ENCODE measurements around the gene GAS5. TPM values are rescaled to one million over a fixed set of nuclear protein-coding genes. Genes with fewer than 3 reads are reported as not detected.
"Not testable (repeated sequence)": the region's sequence is repeated elsewhere in the genome, so short reads cannot be mapped to it uniquely, and the experiment has no call there.

Gene GAS5
- total and polyA plus RNA-seq, 3 experiments from 2014 or later: 245 to 1,102 (median 1,056) TPM

DNA sequence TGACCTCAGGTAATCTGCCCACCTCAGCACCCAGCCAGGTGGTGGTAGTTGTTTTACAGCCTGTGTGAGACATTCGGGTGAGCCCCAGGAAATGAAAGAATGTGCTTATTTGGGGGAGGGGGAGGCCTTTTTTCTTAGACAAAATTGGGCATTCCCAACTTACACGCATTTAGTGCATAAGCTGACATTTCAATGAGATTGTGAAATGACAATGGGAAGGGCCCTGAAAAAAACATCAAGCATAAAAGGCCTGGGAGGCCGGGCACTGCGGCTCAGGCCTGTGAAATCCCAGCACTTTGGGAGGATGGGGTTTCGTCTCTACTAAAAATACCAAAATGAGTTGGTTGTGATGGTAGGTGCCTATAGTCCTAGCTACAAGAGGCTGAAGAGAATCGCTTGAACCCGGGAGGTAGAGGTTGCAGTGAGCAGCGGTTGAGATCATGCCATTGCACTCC, 5.0 kb downstream of the GAS5 start:
- no peaks in the 10 kb centered on the region for H3K9me3 ChIP-seq (ENCODE audit: low read length)
- Mint-ChIP-seq H3K9me3 (no peaks in the 10 kb centered on the region), H3K4me1 (peaks cover 41 to 56% (median 55%) of the 10 kb centered on the region in 3 donors), H3K27me3 (no peaks in the 10 kb centered on the region), H3K27ac (peak overlapping the region in 7 of 8 donors; percentile 29 to 95 (median 66)), H3K36me3 (peaks cover 4 to 77% (median 23%) of the 10 kb centered on the region in 3 donors), H3K4me3 (peak overlapping the region in 1 of 7 donors; percentile 48)
- no peak for DNase-seq
- peaks cover 40% of the 10 kb centered on the region for H3K36me3 ChIP-seq (ENCODE audit: insufficient read depth, low read length)
- H3K4me3 ChIP-seq (ENCODE audit: low read length): no peak overlapping the region
- no peaks in the 10 kb centered on the region for H3K27me3 ChIP-seq (ENCODE audit: insufficient read depth, low read length, poor library complexity, severe bottlenecking)
- ChIA-PET POLR2A (no interaction called here), CTCF (no interaction called here)
- peaks cover 28% of the 10 kb centered on the region for H3K4me1 ChIP-seq (ENCODE audit: insufficient read depth, low read length)
- H3K27ac ChIP-seq (ENCODE audit: low read depth, low read length): no peak overlapping the region

DNA sequence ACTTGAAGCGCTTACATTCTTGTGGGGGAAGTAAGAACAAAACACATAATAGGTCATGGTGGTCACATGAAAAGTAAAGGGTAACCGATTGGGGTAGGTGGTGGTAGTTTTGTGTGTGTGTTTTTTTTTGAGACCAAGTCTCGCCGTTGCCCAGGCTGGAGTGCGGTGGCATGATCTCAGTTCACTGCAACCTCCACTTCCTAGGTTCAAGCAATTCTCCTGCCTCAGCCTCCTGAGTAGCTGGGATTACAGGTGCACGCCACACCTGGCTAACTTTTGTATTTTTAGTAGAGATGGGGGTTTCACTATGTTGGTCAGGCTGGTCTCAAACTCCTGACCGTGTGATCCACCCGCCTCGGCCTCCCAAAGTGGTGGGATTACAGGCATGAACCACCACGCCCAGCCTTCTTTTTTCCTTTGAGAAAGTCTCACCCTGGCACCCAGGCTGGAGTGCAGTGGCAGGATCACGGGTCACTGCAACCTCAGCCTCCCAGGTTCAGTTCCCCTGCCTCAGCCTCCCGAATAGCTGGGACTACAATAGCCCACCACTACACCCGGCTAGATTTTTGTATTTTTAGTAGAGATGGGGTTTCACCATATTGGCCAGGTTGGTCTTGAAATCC, 5.5 kb downstream of the GAS5 start:
- H3K27me3 Mint-ChIP-seq; H3K4me3 ChIP-seq (ENCODE audit: low read length); CTCF ChIA-PET; H3K27me3 ChIP-seq (ENCODE audit: insufficient read depth, low read length, poor library complexity, severe bottlenecking); POLR2A ChIA-PET; H3K27ac ChIP-seq (ENCODE audit: low read depth, low read length); H3K9me3 Mint-ChIP-seq; DNase-seq; H3K9me3 ChIP-seq (ENCODE audit: low read length): not testable (repeated sequence)
- Histone ChIP-seq H3K36me3 (ENCODE audit: insufficient read depth, low read length) (peaks cover 40% of the 10 kb centered on the region), H3K4me1 (ENCODE audit: insufficient read depth, low read length) (peaks cover 28% of the 10 kb centered on the region)
- Mint-ChIP-seq H3K36me3 (peaks cover 4 to 76% (median 23%) of the 10 kb centered on the region in 3 donors), H3K4me3 (peak overlapping the region in 2 of 7 donors; percentile 43 to 48), H3K27ac (peak overlapping the region in 6 of 8 donors; percentile 37 to 95 (median 65)), H3K4me1 (peaks cover 41 to 54% (median 50%) of the 10 kb centered on the region in 3 donors)

DNA sequence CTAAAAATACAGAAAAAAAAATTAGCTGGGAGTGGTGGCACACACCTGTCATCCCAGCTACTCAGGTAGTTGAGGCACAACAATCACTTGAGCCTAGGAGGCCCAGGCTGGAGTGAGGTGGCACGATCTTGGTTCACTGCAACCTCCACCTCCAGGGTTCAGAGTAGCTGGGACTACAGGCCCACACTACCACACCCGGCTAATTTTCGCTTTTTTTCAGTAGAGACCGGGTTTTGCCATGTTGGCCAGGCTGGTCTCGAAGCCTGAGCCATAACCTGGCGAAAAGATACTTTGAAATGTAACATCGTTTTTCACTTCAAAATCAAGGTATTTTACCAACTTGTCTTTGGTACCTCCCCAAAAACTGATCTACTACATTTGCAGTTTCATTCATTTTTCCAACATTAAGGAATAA, 6.1 kb downstream of the GAS5 start:
- peaks cover 39 to 49% (median 45%) of the 10 kb centered on the region in 3 donors for H3K4me1 Mint-ChIP-seq

DNA sequence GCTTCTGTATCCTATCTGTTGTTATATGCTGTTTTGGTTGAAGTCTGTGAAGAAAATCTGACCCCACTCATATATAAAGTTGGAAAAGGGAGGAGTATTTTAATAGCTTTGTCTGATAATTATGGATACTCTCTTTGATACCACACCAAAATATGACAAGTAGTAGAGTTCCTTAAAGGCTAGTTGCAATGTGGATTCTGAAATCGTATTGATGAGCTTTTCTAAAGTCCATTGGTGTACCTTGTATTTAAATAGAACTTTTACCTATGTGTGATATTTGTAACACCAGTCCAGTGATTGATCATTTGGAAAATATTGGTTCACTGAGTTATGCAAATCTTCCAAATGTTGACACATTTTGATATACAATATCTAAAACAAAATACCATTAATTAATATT, 7.7 kb downstream of the GAS5 start:
- CTCF ChIA-PET: interaction anchor here (0.9 kb wide), 1 partner anchor 10 kb away, joined by 4 read pairs; no protein-coding TSS in a partner anchor
- Histone ChIP-seq H3K9me3 (ENCODE audit: low read length) (no peaks in the 10 kb centered on the region), H3K27me3 (ENCODE audit: insufficient read depth, low read length, poor library complexity, severe bottlenecking) (no peaks in the 10 kb centered on the region), H3K4me3 (ENCODE audit: low read length) (no peak overlapping the region), H3K27ac (ENCODE audit: low read depth, low read length) (no peak overlapping the region), H3K4me1 (ENCODE audit: insufficient read depth, low read length) (peaks cover 7% of the 10 kb centered on the region), H3K36me3 (ENCODE audit: insufficient read depth, low read length) (peaks cover 28% of the 10 kb centered on the region)
- no peak overlapping the region for H3K4me3 Mint-ChIP-seq
- H3K9me3 Mint-ChIP-seq: no peaks in the 10 kb centered on the region
- H3K27me3 Mint-ChIP-seq: no peaks in the 10 kb centered on the region
- H3K4me1 Mint-ChIP-seq: peaks cover 22 to 32% (median 28%) of the 10 kb centered on the region in 3 donors
- no peak for DNase-seq
- H3K27ac Mint-ChIP-seq: peak overlapping the region in 5 of 8 donors; percentile 4 to 38 (median 32)
- POLR2A ChIA-PET: interaction anchor here (1.4 kb wide), 1 partner anchor 8 kb away, joined by 3 read pairs; the partner anchor contains the start of gene ZBTB37
- peaks cover 0 to 76% (median 17%) of the 10 kb centered on the region in 3 donors for H3K36me3 Mint-ChIP-seq

More for the DNA sequence above, 6.1 kb downstream of the GAS5 start:
- ChIA-PET CTCF (no interaction called here), POLR2A (interaction anchor here (0.7 kb wide), 1 partner anchor 672 kb away, joined by 3 read pairs; no protein-coding TSS in a partner anchor)
- H3K4me1 ChIP-seq (ENCODE audit: insufficient read depth, low read length): peaks cover 24% of the 10 kb centered on the region
- no peak overlapping the region for H3K27ac ChIP-seq (ENCODE audit: low read depth, low read length)
- Mint-ChIP-seq H3K27me3 (no peaks in the 10 kb centered on the region), H3K27ac (peak overlapping the region in 4 of 8 donors; percentile 21 to 95 (median 71)), H3K9me3 (no peaks in the 10 kb centered on the region), H3K36me3 (peaks cover 4 to 77% (median 23%) of the 10 kb centered on the region in 3 donors), H3K4me3 (peak overlapping the region in 1 of 7 donors; percentile 43)
- H3K4me3 ChIP-seq (ENCODE audit: low read length): no peak overlapping the region
- peaks cover 44% of the 10 kb centered on the region for H3K36me3 ChIP-seq (ENCODE audit: insufficient read depth, low read length)
- DNase-seq: no peak
- no peaks in the 10 kb centered on the region for H3K27me3 ChIP-seq (ENCODE audit: insufficient read depth, low read length, poor library complexity, severe bottlenecking)
- H3K9me3 ChIP-seq (ENCODE audit: low read length): no peaks in the 10 kb centered on the region

DNA sequence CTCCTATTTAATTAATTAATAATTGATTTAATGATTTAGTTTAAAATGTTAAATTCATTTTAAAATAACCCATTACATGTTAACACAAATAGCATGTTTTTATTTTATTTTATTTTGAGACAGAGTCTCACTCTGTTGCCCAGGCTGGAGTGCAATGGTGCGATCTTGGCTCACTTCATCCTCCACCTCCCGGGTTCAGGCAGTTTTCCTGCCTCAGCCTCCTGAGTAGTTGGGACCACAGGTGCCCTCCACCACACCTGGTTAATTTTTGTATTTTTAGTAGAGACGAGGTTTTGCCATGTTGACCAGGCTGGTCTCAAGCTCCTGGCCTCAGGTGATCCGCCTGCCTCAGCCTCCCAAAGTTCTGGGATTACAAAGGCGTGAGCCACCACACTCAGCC, 8.2 kb downstream of the GAS5 start:
- H3K27me3 Mint-ChIP-seq; CTCF ChIA-PET; H3K4me3 Mint-ChIP-seq; H3K4me1 ChIP-seq (ENCODE audit: insufficient read depth, low read length); H3K27me3 ChIP-seq (ENCODE audit: insufficient read depth, low read length, poor library complexity, severe bottlenecking); DNase-seq; H3K27ac Mint-ChIP-seq; H3K4me3 ChIP-seq (ENCODE audit: low read length); H3K27ac ChIP-seq (ENCODE audit: low read depth, low read length); H3K9me3 ChIP-seq (ENCODE audit: low read length); H3K9me3 Mint-ChIP-seq: not testable (repeated sequence)
- POLR2A ChIA-PET: interaction anchor here (1.4 kb wide), 1 partner anchor 9 kb away, joined by 3 read pairs; the partner anchor contains the start of gene ZBTB37
- peaks cover 18 to 27% (median 23%) of the 10 kb centered on the region in 3 donors for H3K4me1 Mint-ChIP-seq
- H3K36me3 ChIP-seq (ENCODE audit: insufficient read depth, low read length): peaks cover 22% of the 10 kb centered on the region
- peaks cover 0 to 74% (median 17%) of the 10 kb centered on the region in 3 donors for H3K36me3 Mint-ChIP-seq

DNA sequence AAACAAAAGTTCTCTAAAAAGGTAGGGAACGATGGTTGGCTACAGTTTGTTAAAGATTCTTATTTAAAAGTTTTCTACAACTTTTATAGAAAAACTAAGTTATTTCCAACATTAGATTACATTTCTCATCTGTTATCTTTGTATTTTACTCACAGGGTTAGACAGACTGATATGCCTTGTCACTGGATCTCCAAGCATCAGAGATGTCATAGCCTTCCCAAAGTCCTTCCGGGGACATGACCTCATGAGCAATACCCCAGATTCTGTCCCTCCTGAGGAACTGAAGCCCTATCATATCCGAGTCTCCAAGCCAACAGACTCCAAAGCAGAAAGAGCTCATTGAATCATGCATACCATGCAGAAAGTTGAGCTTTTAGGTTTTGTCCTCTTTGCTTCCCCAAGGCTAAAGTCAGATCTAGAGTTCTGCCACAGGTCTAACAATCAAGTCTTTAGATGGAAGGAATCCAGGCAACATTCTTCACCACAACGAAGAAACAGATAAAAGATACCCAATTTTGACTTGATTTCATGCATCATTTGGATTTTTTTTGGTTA, 10.3 kb downstream of the GAS5 start:
- Mint-ChIP-seq H3K27ac (peak overlapping the region in 4 of 8 donors; percentile 43 to 80 (median 52)), H3K4me1 (peaks cover 5 to 6% (median 6%) of the 10 kb centered on the region in 3 donors), H3K36me3 (peaks cover 0 to 72% (median 10%) of the 10 kb centered on the region in 3 donors), H3K9me3 (no peaks in the 10 kb centered on the region), H3K4me3 (no peak overlapping the region), H3K27me3 (no peaks in the 10 kb centered on the region)
- ChIA-PET POLR2A (no interaction called here), CTCF (interaction anchor here (1.2 kb wide), 1 partner anchor 11 kb away, joined by 4 read pairs; the partner anchor contains the start of genes GAS5 and ZBTB37)
- H3K27ac ChIP-seq (ENCODE audit: low read depth, low read length): no peak overlapping the region
- H3K27me3 ChIP-seq (ENCODE audit: insufficient read depth, low read length, poor library complexity, severe bottlenecking): no peaks in the 10 kb centered on the region
- DNase-seq: no peak
- H3K9me3 ChIP-seq (ENCODE audit: low read length): no peaks in the 10 kb centered on the region
- no peak overlapping the region for H3K4me3 ChIP-seq (ENCODE audit: low read length)
- H3K36me3 ChIP-seq (ENCODE audit: insufficient read depth, low read length): peaks cover 13% of the 10 kb centered on the region
- no peaks in the 10 kb centered on the region for H3K4me1 ChIP-seq (ENCODE audit: insufficient read depth, low read length)

DNA sequence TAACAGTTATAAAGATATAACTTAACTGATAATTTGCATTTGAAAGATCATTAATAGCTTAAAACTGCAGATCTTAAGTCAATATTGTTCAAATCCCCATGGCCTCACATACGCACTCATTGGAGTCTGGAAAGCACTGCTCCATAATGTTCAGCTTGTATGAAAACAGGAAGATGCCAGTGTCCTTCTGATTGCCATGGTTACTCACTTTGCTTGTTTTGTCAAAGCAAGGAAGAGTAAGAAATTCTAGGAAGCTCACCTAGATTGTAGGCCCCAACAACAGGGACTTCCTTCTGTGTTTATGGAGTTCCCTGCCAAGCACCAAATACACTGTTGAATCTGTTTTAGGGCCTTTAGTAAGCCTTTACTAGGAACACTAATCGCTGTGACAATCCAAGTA, 10.9 kb downstream of the GAS5 start:
- Histone ChIP-seq H3K36me3 (ENCODE audit: insufficient read depth, low read length) (peaks cover 13% of the 10 kb centered on the region), H3K27ac (ENCODE audit: low read depth, low read length) (no peak overlapping the region), H3K9me3 (ENCODE audit: low read length) (no peaks in the 10 kb centered on the region), H3K27me3 (ENCODE audit: insufficient read depth, low read length, poor library complexity, severe bottlenecking) (no peaks in the 10 kb centered on the region), H3K4me3 (ENCODE audit: low read length) (no peak overlapping the region), H3K4me1 (ENCODE audit: insufficient read depth, low read length) (no peaks in the 10 kb centered on the region)
- Mint-ChIP-seq H3K4me1 (peaks cover 1 to 5% (median 2%) of the 10 kb centered on the region in 3 donors), H3K27me3 (no peaks in the 10 kb centered on the region), H3K36me3 (peaks cover 0 to 73% (median 10%) of the 10 kb centered on the region in 3 donors), H3K9me3 (no peaks in the 10 kb centered on the region), H3K27ac (no peak overlapping the region), H3K4me3 (no peak overlapping the region)
- ChIA-PET POLR2A (no interaction called here), CTCF (interaction anchor here (1.2 kb wide), 1 partner anchor 11 kb away, joined by 4 read pairs; the partner anchor contains the start of genes GAS5 and ZBTB37)
- no peak for DNase-seq

DNA sequence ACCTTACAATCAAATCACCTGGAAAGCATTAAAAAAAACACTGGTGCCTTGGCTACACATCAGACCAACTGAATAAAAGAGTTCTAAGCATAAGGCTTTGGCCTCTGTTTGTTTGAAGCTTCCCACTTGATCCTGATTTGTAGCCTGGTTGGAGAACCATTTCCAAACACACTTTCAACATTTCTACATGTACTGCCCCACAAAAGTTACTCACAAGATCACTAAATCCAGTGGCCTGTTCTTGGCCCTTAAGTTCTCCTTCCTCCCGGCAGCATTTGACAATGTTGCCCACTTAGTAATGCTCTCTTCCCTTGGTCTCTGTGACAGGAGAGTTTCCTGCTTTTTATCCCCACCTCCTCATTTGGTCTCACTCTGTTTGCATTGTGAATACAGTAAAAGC, 11.8 kb downstream of the GAS5 start:
- H3K4me3 Mint-ChIP-seq: no peak overlapping the region
- Histone ChIP-seq H3K36me3 (ENCODE audit: insufficient read depth, low read length) (peaks cover 13% of the 10 kb centered on the region), H3K27me3 (ENCODE audit: insufficient read depth, low read length, poor library complexity, severe bottlenecking) (no peaks in the 10 kb centered on the region), H3K9me3 (ENCODE audit: low read length) (no peaks in the 10 kb centered on the region), H3K27ac (ENCODE audit: low read depth, low read length) (no peak overlapping the region), H3K4me3 (ENCODE audit: low read length) (no peak overlapping the region), H3K4me1 (ENCODE audit: insufficient read depth, low read length) (no peaks in the 10 kb centered on the region)
- peaks cover 0 to 76% (median 10%) of the 10 kb centered on the region in 3 donors for H3K36me3 Mint-ChIP-seq
- ChIA-PET POLR2A (no interaction called here), CTCF (interaction anchor here (0.6 kb wide), 1 partner anchor 94 kb away, joined by 3 read pairs; no protein-coding TSS in a partner anchor)
- no peak for DNase-seq
- peak overlapping the region in 4 of 8 donors; percentile 31 to 65 (median 49) for H3K27ac Mint-ChIP-seq
- H3K27me3 Mint-ChIP-seq: no peaks in the 10 kb centered on the region
- peaks cover 0 to 4% (median 0%) of the 10 kb centered on the region in 3 donors for H3K4me1 Mint-ChIP-seq
- no peaks in the 10 kb centered on the region for H3K9me3 Mint-ChIP-seq

Data from CD8-positive, alpha-beta memory T cell (primary cell).